CD1c-positive myeloid dendritic cell (primary cell): ENCODE data around the gene RHOH.

Experiments used
- DNase-seq: peaks from one replicate; pipeline ENCODE4 v3.0.0-alpha.2; 2016; ENCODE audit errors: extremely low spot score

Gene RHOH

DNA sequence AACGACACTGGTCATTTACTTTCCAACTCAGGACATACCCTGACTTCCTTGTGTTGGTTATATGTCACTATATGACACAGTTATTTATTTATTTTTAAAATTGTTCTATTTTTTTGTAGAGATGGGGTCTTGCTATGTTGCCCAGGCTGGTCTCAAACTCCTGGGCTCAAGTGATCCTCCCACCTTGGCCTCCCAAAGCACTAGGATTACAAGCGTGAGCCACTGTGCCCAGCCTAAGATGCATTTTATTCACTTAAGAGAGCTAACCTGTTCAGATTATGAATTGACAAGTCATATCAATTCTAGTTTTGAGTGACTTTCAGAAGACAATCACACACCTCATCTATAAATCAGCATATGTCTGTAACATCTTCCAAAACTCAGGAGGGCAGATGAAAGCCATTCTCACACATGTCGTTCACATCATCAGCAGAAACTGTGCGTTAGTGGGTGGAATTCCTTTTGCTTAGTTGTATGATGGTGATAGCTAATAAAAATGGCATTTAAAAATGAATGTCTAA, 9.4 kb upstream of the RHOH start:
- DNase-seq, result no peak

DNA sequence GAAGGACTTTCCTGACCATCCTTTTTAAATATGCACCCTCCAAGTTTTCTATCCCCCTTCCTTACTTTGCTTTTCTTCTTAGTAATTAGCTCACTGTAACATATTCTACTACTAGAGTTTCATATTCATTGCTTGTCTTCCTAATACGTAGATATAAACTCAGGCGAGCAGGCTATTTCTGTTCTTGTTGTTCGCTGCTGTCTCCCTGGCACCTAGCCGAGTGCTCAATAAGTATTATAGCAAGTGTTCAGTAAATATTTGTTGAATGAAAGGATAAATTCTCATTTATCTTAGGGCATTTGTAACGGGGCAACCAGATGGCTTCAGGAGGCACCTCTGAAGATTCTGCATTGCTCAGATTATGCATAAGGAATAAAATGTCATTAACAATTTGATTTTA, 6.8 kb upstream of the RHOH start:
- DNase-seq, result no peak

DNA sequence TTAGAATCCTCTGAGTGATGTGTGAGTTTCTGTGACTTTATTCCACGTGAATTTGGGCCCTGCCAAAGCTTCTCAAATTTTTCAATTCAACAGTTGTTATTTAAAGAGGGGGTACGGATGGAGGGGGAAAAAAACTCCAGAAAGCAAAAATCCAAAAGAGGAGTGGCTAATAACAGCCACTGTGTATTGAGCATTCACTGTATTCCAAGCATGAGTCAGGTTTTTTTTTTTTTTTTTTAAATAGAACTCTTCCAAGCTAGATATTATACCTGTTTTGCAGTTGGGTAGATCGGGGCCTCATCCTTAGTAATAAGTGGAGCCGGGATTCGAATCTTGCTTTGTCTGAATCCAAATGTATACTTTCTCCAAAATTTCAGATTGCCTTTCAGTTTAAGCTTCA, 6.4 kb upstream of the RHOH start:
- no peak for DNase-seq

DNA sequence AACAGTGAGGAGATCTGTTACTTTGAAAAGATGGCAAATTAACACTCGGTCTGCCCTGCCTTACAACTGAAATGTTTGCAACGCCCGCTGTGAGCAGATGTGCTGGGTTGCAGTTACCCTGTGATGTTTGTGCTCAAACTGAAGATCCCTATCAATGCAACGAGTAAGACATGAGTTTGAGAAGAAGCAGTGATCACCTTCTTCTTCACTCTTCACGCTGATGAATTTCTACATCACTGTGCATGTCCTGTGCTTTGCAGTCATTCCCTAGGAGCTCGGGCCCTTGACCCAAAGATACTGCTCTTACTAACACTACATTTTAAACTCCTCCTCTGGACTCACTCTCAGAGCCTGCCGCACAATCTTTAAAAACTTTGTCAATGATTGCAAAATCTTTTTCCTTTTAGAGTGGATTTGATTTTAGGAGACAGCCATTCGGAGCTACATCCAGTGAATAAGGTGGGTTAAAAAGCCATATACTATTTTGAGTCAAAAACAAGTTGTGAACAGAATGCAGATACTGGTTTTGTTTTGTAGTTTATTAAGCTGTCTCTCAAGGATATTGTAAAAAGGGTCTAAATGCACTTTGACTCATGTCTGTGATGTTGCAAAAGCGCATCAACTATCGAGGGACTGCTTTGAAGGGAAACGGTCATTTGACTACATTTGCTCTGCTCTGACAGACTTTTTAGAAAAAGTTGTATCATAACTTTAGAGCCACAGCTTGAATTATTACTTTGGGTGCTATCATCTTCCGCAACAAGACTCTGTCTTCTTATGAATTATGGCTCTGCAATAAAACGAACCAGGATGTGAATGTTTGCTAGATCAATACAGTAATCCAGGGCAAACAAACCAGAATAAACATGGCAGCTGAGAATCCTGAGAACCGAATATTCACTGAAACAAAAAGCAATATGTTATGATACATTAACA, 5.7 kb upstream of the RHOH start:
- DNase-seq, result no peak

DNA sequence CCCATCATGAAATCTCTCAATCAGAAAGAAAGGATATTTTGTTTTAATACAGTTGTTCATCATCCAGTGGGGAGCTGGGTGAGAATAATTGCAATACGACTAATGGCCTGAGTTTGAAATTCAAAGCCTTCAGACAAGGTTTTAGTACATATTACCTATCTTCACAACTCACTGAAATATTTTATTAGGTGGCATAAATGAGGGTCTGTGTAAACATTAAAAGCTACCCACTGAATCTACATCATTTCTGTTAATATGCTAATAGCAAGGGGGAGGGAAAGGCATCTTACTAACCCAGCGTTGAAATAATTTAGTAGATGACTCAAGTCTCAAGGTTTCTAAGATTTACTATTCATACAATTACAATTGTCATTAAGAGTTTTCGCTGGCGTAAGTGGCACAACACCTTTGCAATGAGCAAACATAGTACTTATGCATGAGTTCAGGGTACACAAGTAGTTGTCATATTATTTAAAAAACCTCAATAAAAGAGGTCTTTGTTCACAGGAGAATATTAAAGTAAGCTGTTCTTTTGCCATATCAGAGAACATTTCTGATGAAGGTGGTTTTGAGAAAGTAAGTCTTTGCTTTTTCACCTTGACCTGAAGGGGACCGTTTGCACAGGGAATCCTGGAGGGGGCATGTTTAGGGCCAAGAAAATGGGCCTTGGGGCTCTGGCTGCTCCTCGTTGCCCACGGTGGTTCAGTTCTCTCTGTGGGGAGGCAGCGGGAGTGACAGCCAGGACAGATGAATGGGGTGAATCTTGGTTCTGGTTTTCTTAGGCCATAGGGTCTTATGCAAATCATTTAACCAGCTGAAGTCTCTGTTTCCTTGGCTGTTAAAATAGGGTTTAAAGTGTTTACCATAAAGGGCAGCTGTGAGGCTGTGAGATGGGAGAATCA, 4.5 kb upstream of the RHOH start:
- no peak for DNase-seq

DNA sequence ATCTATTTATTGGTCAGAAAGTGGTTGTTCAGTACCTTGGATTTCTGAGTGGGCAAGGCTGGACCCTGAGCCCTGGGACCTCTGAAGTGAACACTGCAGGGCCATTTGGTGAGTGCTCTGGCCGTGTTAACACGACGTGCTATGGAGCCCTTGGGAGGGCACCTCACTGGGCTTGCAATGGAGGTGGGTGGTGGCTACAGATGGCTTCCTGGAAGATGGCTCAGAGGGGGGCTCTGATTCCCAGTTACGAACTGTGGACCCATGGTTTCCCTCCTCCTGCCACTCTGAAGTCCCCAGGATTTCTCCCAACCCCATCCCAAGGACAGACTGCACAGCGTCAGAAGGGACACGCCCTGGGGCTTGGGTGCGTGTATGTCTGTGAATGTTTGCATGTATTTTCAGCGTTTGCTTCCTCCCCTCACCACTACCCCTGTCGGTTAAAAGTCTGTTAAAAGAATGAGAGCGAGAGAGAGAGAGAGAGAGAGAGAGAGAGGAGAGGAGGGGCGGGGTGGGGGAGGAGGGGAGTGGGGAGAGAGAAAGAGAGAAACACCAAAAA, 3.7 kb upstream of the RHOH start:
- peak; percentile 26 for DNase-seq

DNA sequence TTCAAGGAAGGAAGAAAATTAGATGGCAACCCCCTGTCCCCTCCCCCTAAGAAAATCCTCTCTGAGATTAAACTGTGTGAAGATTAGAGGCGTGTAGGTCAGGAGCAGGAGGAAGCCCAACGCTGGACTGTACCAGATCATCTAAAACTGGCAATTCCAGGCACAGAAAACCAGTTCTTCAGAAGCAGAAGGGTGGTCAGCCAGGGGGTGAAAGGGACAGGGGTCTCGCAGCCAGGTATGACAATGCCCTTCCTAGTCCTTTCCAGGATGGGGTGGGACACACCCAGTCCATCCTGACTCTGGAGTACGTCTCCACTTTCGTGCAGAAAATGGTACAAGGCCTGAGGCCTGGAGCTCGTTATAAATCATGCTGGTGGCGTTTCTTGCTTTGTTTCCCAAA, 3.3 kb upstream of the RHOH start:
- DNase-seq, result no peak

DNA sequence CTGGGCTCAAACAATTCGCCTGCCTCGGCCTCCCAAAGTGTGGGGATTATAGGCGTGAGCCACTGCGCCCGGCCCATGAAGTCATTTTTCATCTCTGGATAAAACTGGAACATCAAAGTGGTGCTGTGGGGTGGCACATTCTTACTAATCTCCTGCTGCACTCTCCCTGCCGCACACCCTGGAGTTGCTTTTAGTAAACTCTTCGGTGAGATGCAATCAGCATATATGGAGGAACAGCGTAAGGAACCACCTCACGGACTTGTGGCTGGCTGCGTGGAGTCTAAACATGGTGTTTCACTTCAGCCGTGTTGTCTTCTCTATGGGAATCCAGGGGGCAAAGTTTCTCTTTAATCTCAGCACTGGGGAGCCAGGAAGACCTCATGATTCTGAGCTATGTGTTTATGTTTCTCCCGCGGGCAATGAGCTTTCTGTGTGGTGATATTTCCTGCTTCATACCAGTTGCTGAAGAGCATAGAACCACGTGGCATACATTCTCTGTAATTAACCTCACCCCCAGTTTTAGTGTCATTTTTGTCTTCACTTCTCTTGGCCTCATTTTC, 2.1 kb upstream of the RHOH start:
- peak; percentile 30 for DNase-seq

DNA sequence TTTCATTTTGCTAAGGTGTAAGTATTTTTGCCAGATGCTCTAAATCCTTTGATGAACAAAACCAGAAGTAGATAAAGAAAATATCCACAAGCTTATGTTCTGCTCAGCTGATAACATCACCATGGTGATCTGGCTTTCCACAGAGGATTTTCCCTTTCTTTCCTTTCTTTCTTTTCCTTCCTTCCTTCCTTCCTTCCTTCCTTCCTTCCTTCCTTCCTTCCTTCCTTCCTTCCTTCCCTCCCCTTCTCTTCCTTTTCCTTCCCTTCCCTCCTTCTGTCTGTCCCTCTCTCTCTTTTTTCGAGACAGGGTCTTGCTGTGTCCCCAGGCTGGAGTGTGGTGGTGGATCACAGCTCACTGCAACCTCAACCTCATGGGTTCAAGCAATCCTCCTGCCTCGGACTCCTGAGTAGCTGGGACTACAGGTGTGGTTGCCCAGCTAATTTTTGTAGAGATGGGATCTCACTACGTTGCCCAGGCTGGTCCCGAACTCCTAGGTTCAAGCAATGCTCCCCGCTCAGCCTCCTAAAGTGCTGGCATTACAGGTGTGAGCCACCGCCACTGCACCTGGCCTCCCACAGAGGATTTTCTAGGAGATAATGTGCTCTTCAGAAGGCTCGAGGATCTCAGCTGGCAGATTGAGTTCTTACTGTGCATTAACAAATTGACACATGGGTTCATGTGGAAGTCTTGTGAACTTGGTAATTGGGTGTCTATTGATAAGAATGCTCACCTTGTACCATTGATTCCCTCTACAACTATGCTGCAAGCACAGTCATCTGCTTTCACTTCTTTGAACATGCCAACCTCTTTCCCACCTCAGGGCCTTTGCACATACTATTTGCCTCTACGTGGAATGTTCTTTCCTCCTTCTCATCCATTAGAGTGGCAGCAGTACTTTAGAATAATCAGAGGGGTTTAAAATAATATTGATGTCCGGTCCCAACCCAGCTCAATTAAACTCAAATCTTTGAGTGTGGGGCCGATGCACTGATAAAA, 1.4 kb upstream of the RHOH start:
- no peak for DNase-seq

DNA sequence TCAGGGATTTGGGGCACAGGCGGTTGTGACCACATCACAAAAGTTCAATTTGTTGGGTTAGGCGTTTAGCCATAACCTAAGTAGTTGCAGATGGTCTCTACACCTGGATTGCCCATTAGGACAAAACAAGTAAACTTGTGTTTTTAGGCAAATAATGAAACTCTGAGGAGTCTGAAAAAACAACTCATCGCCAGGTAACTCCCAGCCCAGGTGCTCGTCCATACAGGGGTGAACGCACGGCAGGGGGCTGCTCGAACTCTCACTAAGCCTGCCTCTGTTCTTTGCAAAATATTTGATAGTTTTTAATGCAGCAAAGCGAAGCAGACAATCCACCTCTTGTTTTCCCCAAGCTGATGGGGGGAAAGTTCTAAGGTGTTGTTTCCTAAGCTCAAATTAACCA, 559 bp upstream of the RHOH start:
- DNase-seq, result no peak

DNA sequence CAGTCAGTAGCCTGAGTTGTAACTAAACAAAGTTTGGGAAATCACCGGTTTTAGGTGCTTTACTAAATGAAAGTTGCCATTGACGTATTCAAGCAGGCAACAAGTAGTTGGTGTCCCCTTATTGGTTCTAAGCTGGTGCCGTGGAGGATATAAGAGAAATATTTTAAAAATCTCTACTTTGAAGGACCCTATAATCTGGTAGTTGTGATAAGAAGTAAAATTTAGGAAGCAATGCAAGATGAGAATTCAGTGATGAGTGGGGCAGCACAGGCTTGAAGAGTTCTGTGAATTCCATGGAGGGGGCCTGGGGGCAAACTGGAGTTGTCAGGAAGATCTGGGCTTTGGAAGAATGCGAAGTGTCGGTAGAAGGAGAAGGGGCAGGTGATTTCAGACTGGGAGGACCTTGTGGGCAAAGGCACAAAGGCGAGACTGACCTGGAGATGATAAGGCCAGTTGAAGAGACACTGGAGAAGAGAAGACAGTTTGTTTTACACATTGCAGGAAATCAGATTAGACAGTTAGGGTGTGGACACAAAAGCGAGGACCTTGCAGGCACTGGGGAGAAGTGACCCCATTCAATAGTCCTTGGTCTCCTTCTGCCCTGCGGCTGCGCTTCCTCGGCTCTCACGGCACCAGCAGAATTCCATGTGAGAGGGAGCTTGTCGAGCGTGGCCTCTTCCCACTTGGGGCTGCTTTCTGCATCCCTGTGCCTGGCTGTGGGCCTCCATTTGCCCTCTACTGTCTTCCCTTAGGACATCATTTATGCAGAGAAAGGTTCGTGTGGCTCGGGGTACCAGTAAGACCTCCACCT, 1.3 kb downstream of the RHOH start:
- no peak for DNase-seq

DNA sequence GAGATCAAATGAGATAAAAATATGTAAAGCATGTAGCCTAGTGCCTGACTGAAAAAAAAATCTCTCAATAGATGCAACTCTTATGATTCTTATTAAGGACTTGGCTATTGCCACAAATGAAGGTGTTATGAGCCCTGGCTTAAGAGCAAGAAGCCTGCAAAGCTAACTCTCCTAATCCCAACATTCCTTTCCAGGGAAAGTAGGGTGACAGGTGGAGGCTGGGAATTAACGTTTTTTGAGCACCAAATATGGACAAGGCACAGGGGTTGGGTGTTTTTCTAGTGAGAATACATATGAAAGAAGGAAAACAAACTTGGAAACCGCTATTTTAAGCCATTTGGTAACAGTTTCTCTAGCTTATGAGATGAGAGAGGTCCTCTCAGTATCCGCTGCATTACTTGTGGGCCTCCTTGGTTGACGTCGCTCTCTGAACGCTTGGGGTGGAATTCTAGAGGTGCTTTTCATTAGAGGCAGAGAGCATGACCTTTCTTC, 2.4 kb downstream of the RHOH start:
- DNase-seq, result no peak

DNA sequence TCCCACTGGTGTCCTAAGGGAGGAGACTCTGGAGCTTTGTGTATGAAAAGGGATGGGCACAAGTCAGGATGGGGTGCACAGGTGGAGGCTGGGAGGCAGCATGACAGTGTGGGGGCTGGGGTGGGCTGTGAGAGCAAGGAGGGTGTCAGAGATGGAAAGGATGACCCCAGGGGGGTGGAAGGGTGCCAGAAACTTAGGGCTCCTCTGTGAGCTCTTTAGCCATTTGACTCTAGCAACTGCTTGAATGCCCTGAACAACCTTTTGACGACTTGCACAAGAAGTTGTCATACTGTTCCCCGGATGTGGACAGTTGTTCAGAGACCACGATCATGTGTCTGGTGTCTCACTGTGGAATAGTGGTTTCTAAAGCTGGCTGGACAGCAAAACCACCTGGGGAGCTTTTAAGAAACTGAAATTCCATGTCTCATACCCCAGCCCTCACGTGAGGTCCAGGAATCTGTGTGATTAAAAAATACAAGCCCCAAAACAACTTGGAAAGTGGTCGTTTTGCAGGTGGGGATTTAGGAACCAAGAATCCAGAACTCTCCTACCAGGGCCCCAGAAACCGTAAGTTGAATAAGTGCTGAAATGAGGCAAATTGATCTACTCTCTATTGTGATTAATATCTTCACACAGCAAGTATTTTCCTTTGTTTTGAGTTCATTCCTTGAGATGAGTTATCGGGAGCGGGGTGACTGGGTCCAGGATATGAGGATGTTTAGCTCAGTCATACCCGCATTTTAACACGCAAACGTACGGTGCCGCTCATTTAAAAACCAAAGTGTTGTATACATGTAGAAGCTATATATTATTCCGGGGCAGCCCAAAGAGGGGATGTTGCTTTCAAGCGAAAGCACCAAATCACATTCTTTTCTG, 3.4 kb downstream of the RHOH start:
- peak; percentile 53 for DNase-seq

DNA sequence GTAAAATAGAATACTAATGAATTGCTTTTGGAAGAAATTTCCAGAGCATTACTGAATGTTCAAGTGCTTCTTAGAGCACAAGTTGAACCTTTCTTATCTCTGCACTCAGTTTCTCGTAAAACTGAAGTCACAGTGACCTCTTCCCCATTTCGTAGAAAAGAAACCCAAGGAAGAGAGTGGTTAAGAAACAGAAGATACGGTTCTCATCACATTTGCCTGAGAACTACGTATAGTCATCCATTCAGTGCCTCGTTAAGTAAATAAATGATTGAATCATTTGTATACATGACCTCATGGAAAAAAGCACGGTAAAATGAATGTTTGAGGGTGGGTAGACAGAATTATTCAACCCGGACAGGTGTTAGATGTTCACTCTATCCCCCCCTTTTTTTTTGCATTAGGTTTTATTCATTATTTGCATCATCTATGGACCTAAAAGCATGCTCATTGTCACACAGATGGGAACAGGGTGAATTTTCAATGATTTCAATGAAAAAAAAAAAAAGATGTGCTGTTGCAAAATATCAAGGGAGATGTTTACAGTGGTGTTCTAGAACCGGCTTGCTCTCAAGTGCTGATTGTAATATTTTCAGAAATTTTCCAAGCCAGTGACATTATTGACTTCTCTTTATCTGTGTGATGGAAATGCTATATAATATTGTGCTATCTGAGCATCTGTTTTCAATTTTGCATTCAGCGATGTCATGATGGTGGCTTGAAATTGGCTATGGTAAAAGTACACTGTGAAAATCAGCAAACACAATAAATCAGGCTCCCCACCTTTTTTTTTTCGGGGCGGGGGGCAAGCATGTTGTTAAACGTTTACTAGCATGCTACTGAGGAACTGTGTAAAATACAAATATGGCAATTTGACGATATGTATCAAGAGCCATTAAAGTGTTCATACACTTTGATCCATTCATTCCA, 4.3 kb downstream of the RHOH start:
- DNase-seq, result peak; percentile 63

DNA sequence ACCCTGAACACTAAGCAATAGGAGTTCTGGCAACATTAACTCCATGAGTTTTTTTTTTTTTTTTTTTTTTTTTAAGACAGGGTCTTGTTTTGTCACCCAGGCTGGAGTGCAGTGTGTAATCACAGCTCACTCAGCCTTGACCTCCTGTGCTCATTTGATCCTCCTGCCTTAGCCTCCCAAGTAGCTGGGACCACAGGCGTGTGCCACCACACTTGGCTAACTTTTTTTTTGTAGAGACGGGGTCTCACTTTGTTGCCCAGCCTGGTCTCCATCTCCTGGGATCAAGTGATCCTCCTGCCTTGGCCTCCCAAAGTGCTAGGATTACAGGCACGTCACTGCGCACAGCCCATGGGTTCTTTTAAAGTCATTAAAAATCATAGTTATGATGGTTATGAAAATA, 5.1 kb downstream of the RHOH start:
- DNase-seq, result no peak

DNA sequence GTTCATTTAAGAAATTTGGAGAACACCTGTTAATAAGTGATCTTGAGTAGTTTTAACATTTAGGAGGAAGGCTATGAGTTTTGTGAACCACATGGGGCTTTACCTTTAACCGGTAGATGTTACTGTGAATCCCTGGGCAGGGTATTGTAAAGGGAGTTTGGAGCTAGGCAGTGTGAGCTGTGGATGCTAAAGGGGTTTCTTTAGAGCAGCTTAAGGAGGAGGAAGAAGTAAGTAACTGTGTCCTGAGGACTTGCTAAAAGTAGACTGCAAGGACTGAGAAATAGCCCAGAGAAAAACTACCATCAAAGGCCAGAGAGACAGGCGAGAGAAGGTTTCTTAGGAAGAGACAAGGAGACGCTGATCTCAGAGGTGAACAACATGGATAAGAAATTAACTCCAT, 5.6 kb downstream of the RHOH start:
- no peak for DNase-seq

DNA sequence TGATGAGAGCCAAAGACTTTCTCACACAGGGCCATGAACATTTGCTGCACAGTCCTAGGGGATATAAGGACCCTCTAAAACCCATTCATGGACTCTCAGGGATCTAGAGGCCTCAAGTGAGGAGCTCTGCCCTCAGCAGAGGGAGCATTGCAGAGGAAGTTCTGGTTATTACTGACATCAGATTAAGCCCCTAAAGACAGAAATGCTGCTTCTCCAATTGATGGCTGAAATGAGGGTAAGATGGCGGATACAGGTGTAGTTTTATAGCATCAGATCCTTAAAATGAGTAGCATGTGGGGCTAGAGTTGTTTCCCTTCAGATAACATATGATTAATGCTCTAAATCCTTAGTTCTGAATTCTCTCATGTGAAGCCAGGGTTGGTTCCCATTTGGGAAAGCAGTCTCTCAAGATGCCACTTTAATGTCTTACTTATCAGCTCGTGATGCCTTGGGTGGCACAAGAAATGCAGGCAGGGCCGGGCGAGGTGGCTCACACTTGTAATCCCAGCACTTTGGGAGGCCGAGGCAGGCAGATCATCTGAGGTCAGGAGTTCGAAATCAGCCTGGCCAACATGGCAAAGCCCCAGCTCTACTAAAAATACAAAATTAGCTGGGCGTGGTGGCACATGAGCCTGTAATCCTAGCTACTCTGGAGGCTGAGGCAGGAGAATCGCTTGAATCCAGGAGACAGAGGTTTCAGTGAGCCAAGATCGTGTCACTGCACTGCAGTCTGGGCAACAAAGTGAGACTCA, 7.9 kb downstream of the RHOH start:
- no peak for DNase-seq
